SW 1271 (cell line): ENCODE data around the gene CHMP1B.

Source experiments
- DNase-seq, 2 experiments: peaks; one replicate each; lab custom pipeline; 2025; lab: John Stamatoyannopoulos, UW

The CHMP1B gene

DNA sequence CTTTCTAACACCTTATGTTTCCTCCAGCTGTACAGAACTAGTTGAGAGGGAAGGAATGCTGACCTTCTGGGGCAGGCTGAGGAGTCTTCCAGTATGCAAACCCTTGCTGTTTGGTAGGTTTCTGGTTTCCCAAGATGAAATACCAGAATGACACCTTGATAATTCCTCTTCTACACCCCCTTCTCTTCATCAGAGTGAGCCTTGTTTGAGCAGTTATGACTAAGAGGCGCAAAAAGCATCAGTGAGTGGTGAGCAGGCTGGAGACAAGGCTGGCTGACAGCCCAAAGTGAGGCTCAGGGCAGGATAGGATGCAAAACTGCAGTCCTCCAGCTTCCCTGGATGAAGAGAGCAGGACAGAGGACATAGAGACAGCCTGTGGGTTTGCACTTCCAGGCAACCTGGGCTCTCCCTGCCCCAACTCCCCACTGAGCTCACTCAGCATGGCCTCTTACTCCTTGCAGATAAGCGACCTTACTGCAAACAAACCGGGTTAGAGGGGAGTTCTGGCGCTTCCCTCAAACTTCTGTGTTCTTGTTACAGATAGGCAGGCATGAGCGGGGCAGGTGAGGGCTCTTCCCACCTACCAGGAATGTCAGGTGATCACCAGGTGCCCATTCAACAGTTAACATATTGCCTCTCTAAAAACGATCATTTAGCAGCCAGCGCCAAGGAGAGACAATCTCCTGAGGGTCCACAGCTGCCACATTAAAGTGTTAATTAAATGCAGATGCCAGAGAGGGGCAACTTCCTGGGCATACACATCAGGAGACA is 51.5 kb downstream of the CHMP1B start:
- no peak for DNase-seq
